K562 (cell line): ENCODE data around the gene NRARP. TPM values are rescaled to one million over a fixed set of nuclear protein-coding genes. Genes with fewer than 3 reads are reported as not detected.

Source experiments
- ARID4B ChIP-seq: sonication (generic); formaldehyde crosslinking; IDR thresholded peaks from 2 replicates; pipeline ENCODE4 v1.8.0; 2022; ENCODE audit warnings: mild to moderate bottlenecking, missing genetic modification reagents
- CREB3L1 ChIP-seq: fragments of 450-650 bp; IDR thresholded peaks from 2 replicates; pipeline ENCODE4 v1.6.1; 2014; ENCODE audit warnings: low read depth, mild to moderate bottlenecking, moderate library complexity, borderline replicate concordance
- HDAC3 ChIP-seq: fragments of 450-650 bp; IDR thresholded peaks from 2 replicates; pipeline ENCODE4 v1.6.1; 2018; ENCODE audit warnings: borderline replicate concordance, mild to moderate bottlenecking, moderate library complexity; ENCODE audit not compliant: partially characterized antibody
- RBBP5 ChIP-seq: fragments of 200-600 bp; sonication (generic); IDR thresholded peaks from 2 replicates; pipeline ENCODE4 v1.6.1; 2012; ENCODE audit warnings: borderline replicate concordance, mild to moderate bottlenecking, low read length, control low read depth, inconsistent platforms; ENCODE audit not compliant: insufficient read depth, poor library complexity, severe bottlenecking
- TAF7 ChIP-seq: fragments of 450-650 bp; IDR thresholded peaks from 2 replicates; pipeline ENCODE4 v1.6.1; 2016; ENCODE audit warnings: missing genetic modification characterization, missing compliant biosample characterization
- ZFP36 ChIP-seq: fragments of 150-350 bp; IDR thresholded peaks from 2 replicates; pipeline ENCODE4 v1.6.1; 2018; ENCODE audit warnings: low read length, low read depth; ENCODE audit not compliant: partially characterized antibody
- ZNF431 ChIP-seq: sonication (generic); formaldehyde crosslinking; IDR thresholded peaks from 2 replicates; pipeline ENCODE4 v1.8.0; 2022; ENCODE audit warnings: mild to moderate bottlenecking, missing genetic modification reagents
- polyA plus RNA-seq, 8 experiments: library from polyadenylated mRNA; depleted of rRNA in 4 of 8; stranded (reverse) in 5 of 8; unstranded in 3 of 8; fragments of >200 nt; fragmentation: Nextera tagmentation in 2 of 8; fragmentation: Illumina TruSeq in 1 of 8; extraction: Ambion mirVana in 2 of 8; extraction: Trizol in 1 of 8; gene quantifications; 2 replicates each; pipeline versions ENCODE4 v1.2.1 to v1.2.3, GENCODE V29; 2011 to 2014; ENCODE audit warnings: inconsistent platforms in 1 of 8, missing spikeins in 1 of 8
- total RNA-seq, 7 experiments: library from RNA; depleted of rRNA in 6 of 7; stranded (reverse); fragments of >200 nt in 6 of 7; fragmentation: Illumina TruSeq in 2 of 7; extraction: Trizol in 2 of 7; gene quantifications; 2 replicates each; pipeline versions ENCODE4 v1.2.1 to v1.2.3, GENCODE V29; 2011 to 2021; ENCODE audit warnings: low replicate concordance in 1 of 7

NRARP gene
- total and polyA plus RNA-seq, 9 of the 15 experiments (the other 6 are each of a cell fraction or from before 2014, with no cell fraction given), result 2.0 to 24.5 (median 7.2) TPM; not detected in 2

DNA sequence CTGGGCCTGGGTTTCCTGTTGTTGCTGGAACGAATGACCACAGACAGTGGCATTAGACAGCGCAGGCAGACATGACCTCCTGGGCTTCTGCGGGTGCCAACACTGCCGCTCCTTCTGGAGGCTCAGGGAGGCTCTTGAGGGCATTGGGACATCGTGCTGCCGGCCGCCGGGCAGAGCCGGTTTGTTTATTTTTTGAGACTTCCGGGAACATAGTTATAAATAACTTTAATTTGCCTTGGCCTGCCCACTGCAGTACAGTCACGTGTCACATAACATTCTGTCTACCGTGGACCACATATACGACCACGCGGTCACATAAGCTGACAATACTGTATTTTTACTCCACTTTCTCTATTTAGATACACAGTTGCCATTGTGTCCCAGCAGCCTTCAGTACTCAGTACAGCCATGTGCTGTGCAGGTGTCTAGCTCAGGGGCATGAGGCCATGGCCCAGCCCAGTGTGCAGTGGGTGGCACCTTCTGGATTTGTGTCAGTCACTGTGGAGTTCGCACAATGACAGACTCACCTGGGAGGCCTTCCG, 32.8 kb downstream of the NRARP start (continued):
- no peak for TF ChIP-seq ARID4B (CRISPR knock-in tag)
- TF ChIP-seq TAF7 (tag), result no peak
- no peak for TF ChIP-seq ZNF431 (CRISPR knock-in tag)
- TF ChIP-seq RBBP5, result no peak
- TF ChIP-seq CREB3L1, result no peak
- TF ChIP-seq ZFP36, result no peak
- TF ChIP-seq HDAC3, result no peak
